Endothelial cell of umbilical vein (primary cell): ENCODE data around the gene M6PR.

Source experiments
- EZH2 ChIP-seq: IDR thresholded peaks from 2 replicates; pipeline ENCODE4 v1.6.1; 2012; ENCODE audit warnings: borderline replicate concordance, low read depth, mild to moderate bottlenecking, moderate library complexity, low read length, inconsistent platforms; ENCODE audit not compliant: severe bottlenecking
- FOS ChIP-seq: IDR thresholded peaks from 2 replicates; pipeline ENCODE4 v1.6.1; 2011; ENCODE audit warnings: mild to moderate bottlenecking, low read length, moderate library complexity, borderline replicate concordance; ENCODE audit not compliant: insufficient read depth
- JUN ChIP-seq: IDR thresholded peaks from 2 replicates; pipeline ENCODE4 v1.6.1; 2011; ENCODE audit warnings: borderline replicate concordance, low read depth; ENCODE audit not compliant: insufficient read length, insufficient read depth
- MYC ChIP-seq: IDR thresholded peaks from one replicate; pipeline ENCODE4 v1.6.1; 2011; ENCODE audit warnings: mild to moderate bottlenecking, low read depth, low read length
- POLR2A ChIP-seq: IDR thresholded peaks from 2 replicates; pipeline ENCODE4 v1.6.1; 2012; ENCODE audit warnings: low read depth, mild to moderate bottlenecking, control low read depth, low read length
- POLR2AphosphoS5 ChIP-seq: IDR thresholded peaks from 2 replicates; pipeline ENCODE4 v1.6.1; 2012; ENCODE audit warnings: low read depth, mild to moderate bottlenecking, control low read depth, low read length, moderate library complexity; ENCODE audit not compliant: insufficient read depth
- TF ChIP-seq, protein P1 (sequence below), 2 donors: IDR thresholded peaks; 1 replicate in 1 of 2; 2 replicates in 1 of 2; pipeline ENCODE4 v1.5.1; 2011; ENCODE audit warnings: low read length in 2 of 2, mild to moderate bottlenecking in 2 of 2, moderate library complexity in 2 of 2, control low read depth in 1 of 2, inconsistent platforms in 1 of 2, low read depth in 1 of 2; ENCODE audit not compliant: insufficient read depth in 1 of 2; ENCODE audit errors: extremely low read depth in 1 of 2
- TF ChIP-seq, protein P2 (sequence below): IDR thresholded peaks from 2 replicates; pipeline ENCODE4 v1.6.1; 2011; ENCODE audit not compliant: insufficient read depth, insufficient read length

DNA sequence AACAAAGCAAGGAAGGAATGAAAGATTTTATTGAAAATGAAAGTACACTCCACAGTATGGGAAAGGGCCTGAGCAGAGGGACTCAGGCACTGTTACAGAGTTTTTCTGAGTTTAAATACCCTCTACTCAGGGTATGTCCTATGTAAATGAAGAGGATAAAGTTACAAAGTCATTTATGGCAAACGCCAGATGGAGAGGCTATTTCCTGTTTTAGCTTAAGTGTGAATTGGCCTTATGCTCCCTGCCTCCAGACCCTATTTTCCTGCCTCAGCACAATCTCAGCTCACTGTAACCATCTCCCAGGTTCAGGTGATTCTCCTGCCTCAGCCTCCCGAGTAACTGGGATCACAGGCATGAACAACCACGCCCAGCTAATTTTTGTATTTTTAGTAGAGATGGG lies 41.9 kb downstream of the M6PR start:
- TF ChIP-seq, protein P1, sequence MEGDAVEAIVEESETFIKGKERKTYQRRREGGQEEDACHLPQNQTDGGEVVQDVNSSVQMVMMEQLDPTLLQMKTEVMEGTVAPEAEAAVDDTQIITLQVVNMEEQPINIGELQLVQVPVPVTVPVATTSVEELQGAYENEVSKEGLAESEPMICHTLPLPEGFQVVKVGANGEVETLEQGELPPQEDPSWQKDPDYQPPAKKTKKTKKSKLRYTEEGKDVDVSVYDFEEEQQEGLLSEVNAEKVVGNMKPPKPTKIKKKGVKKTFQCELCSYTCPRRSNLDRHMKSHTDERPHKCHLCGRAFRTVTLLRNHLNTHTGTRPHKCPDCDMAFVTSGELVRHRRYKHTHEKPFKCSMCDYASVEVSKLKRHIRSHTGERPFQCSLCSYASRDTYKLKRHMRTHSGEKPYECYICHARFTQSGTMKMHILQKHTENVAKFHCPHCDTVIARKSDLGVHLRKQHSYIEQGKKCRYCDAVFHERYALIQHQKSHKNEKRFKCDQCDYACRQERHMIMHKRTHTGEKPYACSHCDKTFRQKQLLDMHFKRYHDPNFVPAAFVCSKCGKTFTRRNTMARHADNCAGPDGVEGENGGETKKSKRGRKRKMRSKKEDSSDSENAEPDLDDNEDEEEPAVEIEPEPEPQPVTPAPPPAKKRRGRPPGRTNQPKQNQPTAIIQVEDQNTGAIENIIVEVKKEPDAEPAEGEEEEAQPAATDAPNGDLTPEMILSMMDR (IDR thresholded peaks at IDR 0.05; ENCODE audit: extremely low read depth in 1 of 2, insufficient read depth in 1 of 2, low read depth in 1 of 2, low read length in 2 of 2), result no peak
- TF ChIP-seq POLR2A (no peak), MYC (no peak), JUN (no peak), FOS (no peak), POLR2AphosphoS5 (no peak), EZH2 (no peak)
- TF ChIP-seq, protein P2, sequence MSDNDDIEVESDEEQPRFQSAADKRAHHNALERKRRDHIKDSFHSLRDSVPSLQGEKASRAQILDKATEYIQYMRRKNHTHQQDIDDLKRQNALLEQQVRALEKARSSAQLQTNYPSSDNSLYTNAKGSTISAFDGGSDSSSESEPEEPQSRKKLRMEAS, result no peak
